Measurements from ENCODE around the gene SLC25A28.

Gene SLC25A28

GRCh38 chr10:99661377-99661763, 41.1 kb upstream of the SLC25A28 start:
- Histone ChIP-seq H3K79me2 (ENCODE audit: insufficient read depth, low read length) (no peaks in the 10 kb centered on the region), H2AFZ (ENCODE audit: low read length) (no peak overlapping the region), H3K9me3 (ENCODE audit: insufficient read depth, low read depth, low read length) (no peaks in the 10 kb centered on the region), H3K4me2 (ENCODE audit: low read depth, low read length, poor library complexity, severe bottlenecking) (peak overlapping the region; percentile 15), H3F3A (ENCODE audit: low read depth) (peaks cover 5% of the 10 kb centered on the region; the same call in 1 of the 2 replicates), H3K9ac (ENCODE audit: low read depth, low read length, poor library complexity, severe bottlenecking) (no peak overlapping the region), H3K27me3 (ENCODE audit: insufficient read depth, low read length, poor library complexity, severe bottlenecking) (peaks cover 3% of the 10 kb centered on the region), H3K4me1 (ENCODE audit: insufficient read depth, low read length, poor library complexity, severe bottlenecking) (peaks cover 23% of the 10 kb centered on the region), H3K9me2 (replicated peaks; ENCODE audit: low read depth, low read length) (no peaks in the 10 kb centered on the region), H3K36me3 (ENCODE audit: insufficient read depth, low read length) (no peaks in the 10 kb centered on the region), H3K4me3 (ENCODE audit: low read length, poor library complexity, severe bottlenecking) (no peak overlapping the region), H4K20me1 (ENCODE audit: insufficient read depth, low read length, poor library complexity, severe bottlenecking) (no peaks in the 10 kb centered on the region)
- TF ChIP-seq EZH2phosphoT487 (IDR thresholded peaks at IDR 0.05; ENCODE audit: borderline replicate concordance): no peak
- TF ChIP-seq, protein P1, sequence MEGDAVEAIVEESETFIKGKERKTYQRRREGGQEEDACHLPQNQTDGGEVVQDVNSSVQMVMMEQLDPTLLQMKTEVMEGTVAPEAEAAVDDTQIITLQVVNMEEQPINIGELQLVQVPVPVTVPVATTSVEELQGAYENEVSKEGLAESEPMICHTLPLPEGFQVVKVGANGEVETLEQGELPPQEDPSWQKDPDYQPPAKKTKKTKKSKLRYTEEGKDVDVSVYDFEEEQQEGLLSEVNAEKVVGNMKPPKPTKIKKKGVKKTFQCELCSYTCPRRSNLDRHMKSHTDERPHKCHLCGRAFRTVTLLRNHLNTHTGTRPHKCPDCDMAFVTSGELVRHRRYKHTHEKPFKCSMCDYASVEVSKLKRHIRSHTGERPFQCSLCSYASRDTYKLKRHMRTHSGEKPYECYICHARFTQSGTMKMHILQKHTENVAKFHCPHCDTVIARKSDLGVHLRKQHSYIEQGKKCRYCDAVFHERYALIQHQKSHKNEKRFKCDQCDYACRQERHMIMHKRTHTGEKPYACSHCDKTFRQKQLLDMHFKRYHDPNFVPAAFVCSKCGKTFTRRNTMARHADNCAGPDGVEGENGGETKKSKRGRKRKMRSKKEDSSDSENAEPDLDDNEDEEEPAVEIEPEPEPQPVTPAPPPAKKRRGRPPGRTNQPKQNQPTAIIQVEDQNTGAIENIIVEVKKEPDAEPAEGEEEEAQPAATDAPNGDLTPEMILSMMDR (conservative IDR thresholded peaks at IDR 0.05; ENCODE audit: low read length): no peak

DNA sequence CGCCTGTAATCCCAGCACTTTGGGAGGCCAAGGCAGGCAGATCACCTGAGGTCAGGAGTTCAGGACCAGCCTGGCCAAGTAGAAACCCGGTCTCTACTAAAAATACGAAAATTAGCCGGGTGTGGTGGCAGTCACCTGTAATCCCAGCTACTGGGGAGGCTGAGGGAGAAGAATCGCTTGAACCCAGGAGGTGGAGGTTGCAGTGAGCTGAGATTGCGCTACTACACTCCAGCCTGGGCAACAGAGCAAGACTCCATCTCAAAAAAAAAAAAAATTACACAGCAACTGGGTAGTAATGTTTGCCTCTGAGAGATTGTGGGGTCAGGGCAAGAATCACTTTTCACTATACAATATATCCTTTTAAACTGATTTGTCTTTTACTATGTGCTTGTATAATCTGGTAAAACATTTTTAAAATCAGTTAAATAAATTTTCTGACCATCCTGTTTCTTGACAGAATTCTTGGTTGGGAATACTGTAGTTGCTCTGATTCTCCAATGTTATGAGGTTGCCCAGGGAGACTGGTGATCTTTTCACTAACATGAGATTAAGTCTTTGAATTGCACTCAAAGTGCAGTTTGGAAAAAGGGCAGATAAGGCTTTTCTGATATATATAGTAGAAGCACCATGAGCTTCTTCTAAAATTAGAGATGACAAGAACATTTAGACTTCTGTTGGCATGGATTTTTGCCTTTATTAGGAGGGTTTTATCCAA, 40.6 kb upstream of the SLC25A28 start:
- Histone ChIP-seq H3K9ac (ENCODE audit: low read depth, low read length, poor library complexity, severe bottlenecking) (no peak overlapping the region), H3K9me3 (ENCODE audit: insufficient read depth, low read depth, low read length) (no peaks in the 10 kb centered on the region), H3K4me2 (ENCODE audit: low read depth, low read length, poor library complexity, severe bottlenecking) (peak overlapping the region; percentile 88), H2AFZ (ENCODE audit: low read length) (no peak overlapping the region), H3K36me3 (ENCODE audit: insufficient read depth, low read length) (no peaks in the 10 kb centered on the region), H3K4me3 (ENCODE audit: low read length, poor library complexity, severe bottlenecking) (no peak overlapping the region), H3K4me1 (ENCODE audit: insufficient read depth, low read length, poor library complexity, severe bottlenecking) (peaks cover 23% of the 10 kb centered on the region), H3K27me3 (ENCODE audit: insufficient read depth, low read length, poor library complexity, severe bottlenecking) (peaks cover 3% of the 10 kb centered on the region), H4K20me1 (ENCODE audit: insufficient read depth, low read length, poor library complexity, severe bottlenecking) (no peaks in the 10 kb centered on the region), H3K9me2 (replicated peaks; ENCODE audit: low read depth, low read length) (no peaks in the 10 kb centered on the region), H3F3A (ENCODE audit: low read depth) (peaks cover 5% of the 10 kb centered on the region; the same call in 1 of the 2 replicates), H3K79me2 (ENCODE audit: insufficient read depth, low read length) (no peaks in the 10 kb centered on the region)
- TF ChIP-seq EZH2phosphoT487 (IDR thresholded peaks at IDR 0.05; ENCODE audit: borderline replicate concordance): no peak
- TF ChIP-seq, protein P1 (conservative IDR thresholded peaks at IDR 0.05; ENCODE audit: low read length): no peak

DNA sequence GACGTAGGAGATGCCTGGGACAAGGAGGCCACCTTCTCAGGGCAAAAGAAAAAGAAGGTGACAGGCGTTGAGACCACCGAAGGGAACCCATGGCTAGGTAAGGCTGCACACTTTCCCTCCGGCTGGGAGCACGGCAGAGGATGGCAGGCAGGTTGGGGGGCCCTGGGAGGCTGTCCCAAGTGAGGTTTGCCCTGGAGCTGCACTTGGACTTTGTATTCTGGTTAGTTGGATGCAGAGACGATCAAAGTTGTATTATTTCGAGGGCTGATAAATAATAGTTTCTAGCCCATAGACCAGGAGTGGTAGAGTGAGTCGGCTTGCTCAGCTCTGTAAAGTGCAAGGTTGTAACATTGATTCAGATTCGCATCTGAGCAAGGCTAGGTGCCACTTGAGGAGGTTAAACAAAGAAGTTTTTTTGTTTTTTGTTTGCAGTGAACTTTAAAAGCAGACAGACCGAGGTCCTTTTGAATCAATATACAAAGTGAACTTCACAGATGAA, 39.7 kb upstream of the SLC25A28 start:
- TF ChIP-seq, protein P1 (conservative IDR thresholded peaks at IDR 0.05; ENCODE audit: low read length): no peak
- TF ChIP-seq EZH2phosphoT487 (IDR thresholded peaks at IDR 0.05; ENCODE audit: borderline replicate concordance): no peak
- Histone ChIP-seq H3K4me1 (ENCODE audit: insufficient read depth, low read length, poor library complexity, severe bottlenecking) (peaks cover 23% of the 10 kb centered on the region), H3K79me2 (ENCODE audit: insufficient read depth, low read length) (no peaks in the 10 kb centered on the region), H3K4me2 (ENCODE audit: low read depth, low read length, poor library complexity, severe bottlenecking) (peak overlapping the region; percentile 88), H3K36me3 (ENCODE audit: insufficient read depth, low read length) (no peaks in the 10 kb centered on the region), H3K4me3 (ENCODE audit: low read length, poor library complexity, severe bottlenecking) (peak overlapping the region; percentile 85), H2AFZ (ENCODE audit: low read length) (peak overlapping the region; percentile 93), H3K27me3 (ENCODE audit: insufficient read depth, low read length, poor library complexity, severe bottlenecking) (peaks cover 3% of the 10 kb centered on the region), H3K9me2 (replicated peaks; ENCODE audit: low read depth, low read length) (no peaks in the 10 kb centered on the region), H3K9me3 (ENCODE audit: insufficient read depth, low read depth, low read length) (no peaks in the 10 kb centered on the region), H4K20me1 (ENCODE audit: insufficient read depth, low read length, poor library complexity, severe bottlenecking) (no peaks in the 10 kb centered on the region), H3F3A (ENCODE audit: low read depth) (peaks cover 5% of the 10 kb centered on the region; the same call in 1 of the 2 replicates), H3K9ac (ENCODE audit: low read depth, low read length, poor library complexity, severe bottlenecking) (peak overlapping the region; percentile 75)
